B cell (primary cell): ENCODE results near the gene CADM2. TPM values are rescaled to one million over a fixed set of nuclear protein-coding genes. Genes with fewer than 3 reads are reported as not detected.
"Not testable (repeated sequence)": the region's sequence is repeated elsewhere in the genome, so short reads cannot be mapped to it uniquely, and the experiment has no call there.

Source experiments
- ATAC-seq: fragments of 200-7000 bp; cut with Tn5 transposase; one replicate; pipeline ENCODE4 v1.10.0; 2021; ENCODE audit warnings: low read depth, mild to moderate bottlenecking, moderate number of reproducible peaks, moderate library complexity
- CTCF ChIA-PET: fragments of 350-600 bp; sonication (Branson Sonifier 250); formaldehyde crosslinking; loops from one replicate; lab custom pipeline; 2021; ENCODE audit warnings: antibody characterized with exemption, inconsistent platforms; lab: Charles Lee
- POLR2A ChIA-PET: fragments of 350-600 bp; sonication (Branson Sonifier 250); formaldehyde crosslinking; loops from one replicate; lab custom pipeline; 2021; ENCODE audit warnings: antibody characterized with exemption; lab: Charles Lee
- DNase-seq: peaks from one replicate; pipeline ENCODE4 v3.0.0; 2013
- H2AFZ ChIP-seq: 2 replicates; pipeline ENCODE4 v1.6.1; 2012; ENCODE audit warnings: mild to moderate bottlenecking, low read depth, low read length; ENCODE audit not compliant: insufficient read depth, poor library complexity, severe bottlenecking
- H3K27ac ChIP-seq, 2 donors: 1 replicate in 1 of 2; 2 replicates in 1 of 2; pipeline ENCODE4 v1.5.1; 2012 to 2013; ENCODE audit warnings: low read length in 2 of 2, mild to moderate bottlenecking in 2 of 2, moderate library complexity in 1 of 2
- H3K27me3 ChIP-seq, 4 experiments: fragments of 200-600 bp in 1 of 4; sonication (generic) in 1 of 4; replicated peaks in 1 of 4; 1 replicate in 2 of 4; 2 replicates in 2 of 4; pipeline versions ENCODE4 v1.6.1 to v1.7.0; 2013 to 2016; ENCODE audit warnings: low read length in 3 of 4, mild to moderate bottlenecking in 2 of 4, mixed read lengths in 1 of 4, moderate library complexity in 1 of 4; ENCODE audit not compliant: insufficient read depth in 4 of 4, control insufficient read depth in 3 of 4; ENCODE audit errors: control extremely low read depth in 1 of 4
- H3K36me3 ChIP-seq, 2 experiments: replicated peaks in 1 of 2; 1 replicate in 1 of 2; 2 replicates in 1 of 2; pipeline versions ENCODE4 v1.6.1 to v1.7.1; 2013; ENCODE audit warnings: low read length in 1 of 2; ENCODE audit not compliant: insufficient read depth in 2 of 2, control insufficient read depth in 1 of 2; ENCODE audit errors: control extremely low read depth in 1 of 2, extremely low read depth in 1 of 2
- H3K4me1 ChIP-seq, 2 donors: fragments of 200-600 bp in 1 of 2; sonication (generic) in 1 of 2; 1 replicate in 1 of 2; 2 replicates in 1 of 2; pipeline versions ENCODE4 v1.5.1 to v1.6.1; 2013 to 2017; ENCODE audit warnings: low read length in 2 of 2; ENCODE audit not compliant: control insufficient read depth in 2 of 2, insufficient read depth in 2 of 2
- H3K4me2 ChIP-seq: replicated peaks from 2 replicates; pipeline ENCODE3; 2012; ENCODE audit warnings: mild to moderate bottlenecking, low read depth, low read length; ENCODE audit not compliant: poor library complexity, severe bottlenecking
- H3K4me3 ChIP-seq, 5 experiments: fragments of 200-600 bp in 1 of 5; sonication (generic) in 1 of 5; 1 replicate in 3 of 5; 2 replicates in 2 of 5; pipeline versions ENCODE4 v1.5.1 to v1.7.0; 2011 to 2016; ENCODE audit warnings: low read length in 4 of 5, mild to moderate bottlenecking in 4 of 5, low read depth in 2 of 5, control low read depth in 1 of 5, moderate library complexity in 1 of 5; ENCODE audit not compliant: insufficient read depth in 1 of 5; ENCODE audit errors: control extremely low read depth in 1 of 5, extremely low read depth in 1 of 5
- H3K79me2 ChIP-seq: fragments of 200-600 bp; sonication (generic); one replicate; pipeline ENCODE4 v1.6.0; 2016; ENCODE audit warnings: low read length; ENCODE audit not compliant: control insufficient read depth, insufficient read depth
- H3K9ac ChIP-seq: fragments of 200-600 bp; sonication (generic); 2 replicates; pipeline ENCODE4 v1.6.1; 2017; ENCODE audit warnings: mild to moderate bottlenecking, low read length, moderate library complexity
- H3K9me3 ChIP-seq, 3 donors: one replicate each; pipeline versions ENCODE4 v1.6.1 to v1.7.1; 2013; ENCODE audit warnings: low read length in 2 of 3; ENCODE audit not compliant: control insufficient read depth in 2 of 3, insufficient read depth in 1 of 3; ENCODE audit errors: control extremely low read depth in 1 of 3
- H4K20me1 ChIP-seq: 2 replicates; pipeline ENCODE4 v1.6.0; 2012; ENCODE audit warnings: mild to moderate bottlenecking, low read length; ENCODE audit not compliant: insufficient read depth, control insufficient read depth, poor library complexity, severe bottlenecking
- H3K27ac Mint-ChIP-seq: one replicate; pipeline ENCODE4 v1.8.0; 2021; ENCODE audit warnings: mixed read lengths
- H3K27me3 Mint-ChIP-seq: one replicate; pipeline ENCODE4 v1.8.0; 2021; ENCODE audit warnings: mixed read lengths
- H3K4me1 Mint-ChIP-seq: one replicate; pipeline ENCODE4 v1.8.0; 2021; ENCODE audit warnings: mixed read lengths
- H3K4me3 Mint-ChIP-seq: one replicate; pipeline ENCODE4 v1.8.0; 2021; ENCODE audit warnings: mixed read lengths
- H3K9me3 Mint-ChIP-seq: one replicate; pipeline ENCODE4 v1.8.0; 2022; ENCODE audit warnings: mixed read lengths; ENCODE audit not compliant: insufficient read depth
- EZH2 ChIP-seq: IDR thresholded peaks from 2 replicates; pipeline ENCODE4 v1.6.1; 2012; ENCODE audit warnings: borderline replicate concordance, low read depth, mild to moderate bottlenecking, moderate library complexity, low read length; ENCODE audit not compliant: insufficient read depth, poor library complexity, severe bottlenecking
- WGBS: methylation state at CpG from one replicate; pipeline ENCODE4 v1.1.5; 2013; ENCODE audit warnings: missing lambda C conversion rate; ENCODE audit not compliant: insufficient coverage; 5-methylcytosine and 5-hydroxymethylcytosine counted together
- intact Hi-C: fragments of 100-400 bp; cut with micrococcal nuclease; formaldehyde crosslinking; loops from one replicate; pipeline ENCODE4 v1.10.0; 2022
- polyA plus RNA-seq: library from polyadenylated mRNA; depleted of rRNA; stranded (reverse); fragments of >200 nt; gene quantifications from 2 replicates; pipeline ENCODE4 v1.2.3, GENCODE V29; 2012
- total RNA-seq, 2 donors: library from RNA; stranded (reverse); fragments of 120-200 nt in 1 of 2; gene quantifications; 1 replicate in 1 of 2; 2 replicates in 1 of 2; pipeline versions ENCODE4 v1.2.3 to v1.2.4, GENCODE V29; 2013 to 2022
- TF ChIP-seq, protein P1 (sequence below): fragments of 200-600 bp; IDR thresholded peaks from one replicate; pipeline ENCODE4 v1.8.0; 2022; ENCODE audit warnings: antibody characterized with exemption, mild to moderate bottlenecking

The CADM2 gene
- total and polyA plus RNA-seq, 2 donors (not counting 1 experiment from before 2014, with no cell fraction given), result 0.10 to 0.37 TPM

GRCh38 chr3:85110393-85110792 is 151.6 kb downstream of the CADM2 start:
- H3K36me3 ChIP-seq, result no peaks in the 10 kb centered on the region
- H3K27me3 ChIP-seq, result no peaks in the 10 kb centered on the region
- H3K79me2 ChIP-seq, result no peaks in the 10 kb centered on the region
- no peak for ATAC-seq
- CTCF ChIA-PET, result no interaction called here
- H3K4me3 Mint-ChIP-seq, result no peak overlapping the region
- peaks cover 2% of the 10 kb centered on the region for H3K9me3 Mint-ChIP-seq
- H4K20me1 ChIP-seq, result no peaks in the 10 kb centered on the region
- POLR2A ChIA-PET, result no interaction called here
- no peak overlapping the region for H3K27ac Mint-ChIP-seq
- no peak overlapping the region for H3K9ac ChIP-seq
- no peaks in the 10 kb centered on the region for H3K27me3 Mint-ChIP-seq
- DNase-seq, result no peak
- H3K4me1 ChIP-seq, result no peaks in the 10 kb centered on the region
- intact Hi-C loops, result no loop called here
- no peak overlapping the region for H3K4me3 ChIP-seq
- no CpG with 5 or more reads among the region's 2 CpGs for WGBS
- no peaks in the 10 kb centered on the region for H3K9me3 ChIP-seq
- H3K4me2 ChIP-seq, result no peak overlapping the region
- H3K4me1 Mint-ChIP-seq, result no peaks in the 10 kb centered on the region
- no peak overlapping the region for H2AFZ ChIP-seq
- TF ChIP-seq EZH2, result no peak
- no peak overlapping the region for H3K27ac ChIP-seq

DNA sequence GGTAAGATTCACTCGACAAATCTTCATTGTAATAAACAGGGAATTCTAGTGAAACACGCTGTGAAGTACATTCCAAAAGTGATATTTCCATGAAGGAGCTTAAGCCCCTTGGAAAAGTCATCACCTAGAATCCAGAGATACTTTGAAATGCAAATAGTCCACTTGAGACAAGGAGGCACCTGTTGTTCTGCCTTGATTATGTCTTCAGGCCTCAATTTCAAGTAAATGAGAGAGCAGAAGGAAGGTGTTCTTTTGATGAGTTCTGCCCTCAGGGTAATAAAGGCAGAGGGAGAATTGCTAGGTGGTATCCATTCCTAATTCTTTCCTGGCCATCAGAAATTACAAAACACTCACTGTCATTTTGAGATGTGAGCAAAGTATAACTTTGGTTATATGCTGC is 162.1 kb downstream of the CADM2 start:
- Histone ChIP-seq H3K4me3 (no peak overlapping the region), H4K20me1 (no peaks in the 10 kb centered on the region), H3K79me2 (no peaks in the 10 kb centered on the region), H3K9ac (no peak overlapping the region), H3K4me1 (no peaks in the 10 kb centered on the region), H3K27me3 (no peaks in the 10 kb centered on the region), H3K36me3 (no peaks in the 10 kb centered on the region), H3K9me3 (peaks cover 0 to 6% (median 2%) of the 10 kb centered on the region in 3 donors), H3K27ac (no peak overlapping the region), H2AFZ (no peak overlapping the region), H3K4me2 (no peak overlapping the region)
- ATAC-seq (no peak), DNase-seq (no peak)
- H3K27ac Mint-ChIP-seq, result no peak overlapping the region
- H3K4me3 Mint-ChIP-seq, result no peak overlapping the region
- no CpG with 5 or more reads among the region's 2 CpGs for WGBS
- intact Hi-C loops, result no loop called here
- ChIA-PET POLR2A (no interaction called here), CTCF (no interaction called here)
- H3K4me1 Mint-ChIP-seq, result no peaks in the 10 kb centered on the region
- H3K9me3 Mint-ChIP-seq, result peaks cover 3% of the 10 kb centered on the region
- no peaks in the 10 kb centered on the region for H3K27me3 Mint-ChIP-seq
- TF ChIP-seq EZH2, result no peak
- TF ChIP-seq, protein P1, sequence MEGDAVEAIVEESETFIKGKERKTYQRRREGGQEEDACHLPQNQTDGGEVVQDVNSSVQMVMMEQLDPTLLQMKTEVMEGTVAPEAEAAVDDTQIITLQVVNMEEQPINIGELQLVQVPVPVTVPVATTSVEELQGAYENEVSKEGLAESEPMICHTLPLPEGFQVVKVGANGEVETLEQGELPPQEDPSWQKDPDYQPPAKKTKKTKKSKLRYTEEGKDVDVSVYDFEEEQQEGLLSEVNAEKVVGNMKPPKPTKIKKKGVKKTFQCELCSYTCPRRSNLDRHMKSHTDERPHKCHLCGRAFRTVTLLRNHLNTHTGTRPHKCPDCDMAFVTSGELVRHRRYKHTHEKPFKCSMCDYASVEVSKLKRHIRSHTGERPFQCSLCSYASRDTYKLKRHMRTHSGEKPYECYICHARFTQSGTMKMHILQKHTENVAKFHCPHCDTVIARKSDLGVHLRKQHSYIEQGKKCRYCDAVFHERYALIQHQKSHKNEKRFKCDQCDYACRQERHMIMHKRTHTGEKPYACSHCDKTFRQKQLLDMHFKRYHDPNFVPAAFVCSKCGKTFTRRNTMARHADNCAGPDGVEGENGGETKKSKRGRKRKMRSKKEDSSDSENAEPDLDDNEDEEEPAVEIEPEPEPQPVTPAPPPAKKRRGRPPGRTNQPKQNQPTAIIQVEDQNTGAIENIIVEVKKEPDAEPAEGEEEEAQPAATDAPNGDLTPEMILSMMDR, result no peak

- H3K9me3 ChIP-seq, H3K4me3 ChIP-seq, DNase-seq, ATAC-seq, H3K27me3 Mint-ChIP-seq, H3K4me2 ChIP-seq, H3K9ac ChIP-seq, H3K4me1 ChIP-seq, CTCF ChIA-PET, H4K20me1 ChIP-seq, H3K27ac ChIP-seq, H2AFZ ChIP-seq, H3K9me3 Mint-ChIP-seq, H3K36me3 ChIP-seq, H3K27me3 ChIP-seq, H3K79me2 ChIP-seq, H3K4me1 Mint-ChIP-seq, intact Hi-C loops, POLR2A ChIA-PET, H3K4me3 Mint-ChIP-seq, H3K27ac Mint-ChIP-seq: not testable (repeated sequence)
- 90% methylated on average over 12 of the region's 13 CpGs for whole genome bisulfite sequencing
Measured at GRCh38 chr3:85132864-85133263, 174.1 kb downstream of the CADM2 start.
